GM12878 (cell line): ENCODE data around the gene TATDN3. TPM values are rescaled to one million over a fixed set of nuclear protein-coding genes. Genes with fewer than 3 reads are reported as not detected.
A peak's percentile ranks its signal among the peaks of the same experiment; 100 is the strongest.

Experiments
- ATAC-seq: fragments of 200-7000 bp; cut with Tn5 transposase; 3 replicates; pipeline ENCODE4 v1.9.1; 2020; ENCODE audit warnings: mild to moderate bottlenecking, moderate library complexity
- BruUV-seq: library from RNA; stranded (reverse); fragments of 400-500 nt; replicated peaks from 2 replicates; lab custom pipeline; 2021; lab: Mats Ljungman, UMichigan
- CTCF ChIA-PET: fragments of 300-600 bp; sonication (Branson Sonifier 250); formaldehyde crosslinking; extraction: SDS; loops from one replicate; lab custom pipeline; 2021; ENCODE audit warnings: inconsistent platforms; lab: Yijun Ruan, JAX
- POLR2A ChIA-PET: fragments of 350-600 bp; formaldehyde crosslinking; extraction: SDS; loops from one replicate; lab custom pipeline; 2021; ENCODE audit warnings: inconsistent platforms; lab: Charles Lee
- RAD21 ChIA-PET: fragments of 300-600 bp; sonication (Branson Sonifier 250); formaldehyde crosslinking; loops from one replicate; lab custom pipeline; 2023; ENCODE audit warnings: antibody characterized with exemption; ENCODE audit not compliant: unreplicated experiment; lab: Charles Lee
- SMC1A ChIA-PET: fragments of 300-600 bp; sonication (Branson Sonifier 250); formaldehyde crosslinking; loops from one replicate; lab custom pipeline; 2023; ENCODE audit not compliant: unreplicated experiment, uncharacterized antibody; lab: Charles Lee
- DNase-seq: peaks from one replicate; pipeline ENCODE4 v3.0.0-alpha.2; 2011; ENCODE audit warnings: low read depth, low spot score
- FAIRE-seq: peaks from 3 replicates; lab custom pipeline; 2011; peaks lifted over from hg19 to GRCh38; lab: Jason Lieb, UNC
- H2AFZ ChIP-seq: 2 replicates; pipeline ENCODE4 v1.6.0; 2011; ENCODE audit warnings: low read depth, low read length, control low read depth; ENCODE audit not compliant: control insufficient read depth
- H3K27ac ChIP-seq: 2 replicates; pipeline ENCODE4 v1.5.1; 2011; ENCODE audit warnings: control low read depth; ENCODE audit not compliant: control insufficient read depth, insufficient read depth
- H3K27me3 ChIP-seq, 2 experiments: replicated peaks in 1 of 2; 2 replicates each; pipeline versions ENCODE4 v1.6.0 to v1.6.1; 2011; ENCODE audit warnings: low read length in 1 of 2; ENCODE audit not compliant: control insufficient read depth in 2 of 2, insufficient read depth in 2 of 2
- H3K36me3 ChIP-seq, 2 experiments: 2 replicates each; pipeline ENCODE4 v1.5.1; 2011; ENCODE audit warnings: low read length in 1 of 2; ENCODE audit not compliant: control insufficient read depth in 2 of 2, insufficient read depth in 2 of 2
- H3K4me1 ChIP-seq: 2 replicates; pipeline ENCODE4 v1.6.1; 2011; ENCODE audit warnings: mild to moderate bottlenecking, low read length, moderate library complexity, mixed read lengths; ENCODE audit not compliant: control insufficient read depth, insufficient read depth
- H3K4me2 ChIP-seq: 2 replicates; pipeline ENCODE4 v1.6.0; 2011; ENCODE audit warnings: control low read depth; ENCODE audit not compliant: control insufficient read depth, insufficient read depth
- H3K4me3 ChIP-seq: fragments of 200-600 bp; sonication (generic); 2 replicates; pipeline ENCODE4 v1.5.1; 2016
- H3K79me2 ChIP-seq: 2 replicates; pipeline ENCODE4 v1.6.0; 2011; ENCODE audit warnings: low read length; ENCODE audit not compliant: control insufficient read depth, insufficient read depth
- H3K9ac ChIP-seq: 2 replicates; pipeline ENCODE4 v1.8.0; 2011; ENCODE audit warnings: low read length, control low read depth, mixed read lengths; ENCODE audit not compliant: control insufficient read depth, insufficient read depth
- H3K9me3 ChIP-seq: replicated peaks from 3 replicates; pipeline ENCODE4 v1.5.1; 2011; ENCODE audit warnings: mild to moderate bottlenecking, low read length; ENCODE audit not compliant: control insufficient read depth, insufficient read depth
- H4K20me1 ChIP-seq: 2 replicates; pipeline ENCODE4 v1.6.0; 2011; ENCODE audit not compliant: control insufficient read depth, insufficient read depth
- CREM ChIP-seq: IDR thresholded peaks from 2 replicates; pipeline ENCODE4 v1.6.1; 2014; ENCODE audit warnings: antibody characterized with exemption, low read depth
- DPF2 ChIP-seq: fragments of 450-650 bp; IDR thresholded peaks from 2 replicates; pipeline ENCODE4 v1.6.1; 2017; ENCODE audit warnings: mild to moderate bottlenecking
- E4F1 ChIP-seq: fragments of 450-650 bp; IDR thresholded peaks from 2 replicates; pipeline ENCODE4 v1.6.1; 2018; ENCODE audit warnings: borderline replicate concordance, mild to moderate bottlenecking; ENCODE audit not compliant: partially characterized antibody
- GATAD2B ChIP-seq: fragments of 450-650 bp; conservative IDR thresholded peaks from 2 replicates; pipeline ENCODE4 v1.6.1; 2017; ENCODE audit warnings: low read depth, mild to moderate bottlenecking, moderate library complexity
- HCFC1 ChIP-seq: fragments of 150-350 bp; IDR thresholded peaks from 2 replicates; pipeline ENCODE4 v1.6.1; 2014; ENCODE audit warnings: low read length
- HDGF ChIP-seq: fragments of 450-650 bp; IDR thresholded peaks from 2 replicates; pipeline ENCODE4 v1.6.1; 2016; ENCODE audit warnings: antibody characterized with exemption
- IKZF2 ChIP-seq, 2 experiments: fragments of 450-650 bp; IDR thresholded peaks; 2 replicates each; pipeline ENCODE4 v1.6.1; 2017; ENCODE audit warnings: mild to moderate bottlenecking in 2 of 2, moderate library complexity in 2 of 2
- MEF2A ChIP-seq: IDR thresholded peaks from 2 replicates; pipeline ENCODE4 v1.6.1; 2011; ENCODE audit warnings: low read depth, mild to moderate bottlenecking, low read length, moderate library complexity; ENCODE audit not compliant: insufficient read depth
- MLLT1 ChIP-seq: fragments of 450-650 bp; IDR thresholded peaks from 2 replicates; pipeline ENCODE4 v1.6.1; 2016; ENCODE audit warnings: mild to moderate bottlenecking
- MTA2 ChIP-seq: fragments of 450-650 bp; IDR thresholded peaks from 2 replicates; pipeline ENCODE4 v1.6.1; 2016; ENCODE audit warnings: low read depth, mild to moderate bottlenecking, moderate library complexity
- MXI1 ChIP-seq: fragments of 150-350 bp; IDR thresholded peaks from 2 replicates; pipeline ENCODE4 v1.6.1; 2011; ENCODE audit warnings: low read depth, mild to moderate bottlenecking, inconsistent platforms, low read length, improper control_type of control experiment
- PML ChIP-seq: IDR thresholded peaks from 2 replicates; pipeline ENCODE4 v1.6.1; 2012; ENCODE audit warnings: low read length, inconsistent platforms
- POU2F2 ChIP-seq: IDR thresholded peaks from 3 replicates; pipeline ENCODE4 v1.6.1; 2011; ENCODE audit warnings: low read depth, mild to moderate bottlenecking, low read length, borderline replicate concordance
- RELB ChIP-seq: fragments of 450-650 bp; IDR thresholded peaks from 2 replicates; pipeline ENCODE4 v1.6.1; 2017; ENCODE audit warnings: low read depth, mild to moderate bottlenecking, moderate library complexity
- RFX5 ChIP-seq: IDR thresholded peaks from 2 replicates; pipeline ENCODE4 v1.6.1; 2011; ENCODE audit warnings: low read depth, low read length, improper control_type of control experiment
- SMC3 ChIP-seq: IDR thresholded peaks from 2 replicates; pipeline ENCODE4 v1.6.1; 2011; ENCODE audit warnings: low read length, improper control_type of control experiment, borderline replicate concordance
- YY1 ChIP-seq: IDR thresholded peaks from 2 replicates; pipeline ENCODE4 v1.6.1; 2011; ENCODE audit warnings: low read depth, mild to moderate bottlenecking, low read length
- ZNF384 ChIP-seq: IDR thresholded peaks from 2 replicates; pipeline ENCODE4 v1.6.1; 2012; ENCODE audit warnings: low read depth, mild to moderate bottlenecking, low read length, improper control_type of control experiment, borderline replicate concordance
- whole genome bisulfite sequencing: methylation state at CpG from one replicate; pipeline ENCODE4 v1.1.6; 2016; ENCODE audit warnings: low lambda C conversion rate; ENCODE audit not compliant: insufficient replicate concordance, insufficient coverage; ENCODE audit errors: missing lambda C conversion rate; 5-methylcytosine and 5-hydroxymethylcytosine counted together
- in situ Hi-C: fragments of 300-500 bp; cut with MboI; formaldehyde crosslinking; loops from 9 replicates; pipeline ENCODE4 v1.14.3; 2018; ENCODE audit warnings: mixed read lengths
- intact Hi-C: fragments of 100-400 bp; cut with micrococcal nuclease; formaldehyde crosslinking; loops from one replicate; pipeline ENCODE4 v1.14.2; 2022; ENCODE audit not compliant: unreplicated experiment
- polyA plus RNA-seq, 11 experiments: library from polyadenylated mRNA; depleted of rRNA in 4 of 11; unstranded in 6 of 11; stranded (reverse) in 5 of 11; fragments of >200 nt; fragmentation: Nextera tagmentation in 4 of 11; fragmentation: Illumina TruSeq in 1 of 11; extraction: Ambion mirVana in 4 of 11; extraction: Trizol in 1 of 11; gene quantifications; 1 replicate in 1 of 11; 2 replicates in 10 of 11; pipeline versions ENCODE4 v1.2.1 to v1.2.3, GENCODE V29; 2011 to 2016; ENCODE audit warnings: inconsistent platforms in 2 of 11, missing spikeins in 2 of 11, low read depth in 1 of 11
- total RNA-seq, 4 experiments: library from RNA; depleted of rRNA in 3 of 4; stranded (reverse); fragments of >200 nt in 3 of 4; fragmentation: Illumina TruSeq in 1 of 4; extraction: Trizol in 1 of 4; gene quantifications; 2 replicates each; pipeline versions ENCODE4 v1.2.1 to v1.2.3, GENCODE V29; 2013 to 2021

TATDN3 gene
- total and polyA plus RNA-seq, 10 of the 15 experiments (the other 5 are each of a cell fraction or from before 2014, with no cell fraction given): 15.5 to 40.0 (median 22.7) TPM

GRCh38 chr1:212857992-212858460, 66.3 kb downstream of the TATDN3 start, which contains the start of gene FLVCR1:
TSS of gene FLVCR1 (plus strand) at chr1:212858275. CDS start at chr1:212858453, 178 bp downstream.
- SMC1A ChIA-PET: interaction anchor here (0.6 to 1.6 kb wide), 16 partner anchors 10 to 212 kb away, joined by 3 to 6 read pairs (median 4); no protein-coding TSS in a partner anchor
- in situ Hi-C loops (no loop called here), intact Hi-C loops (loop anchor here (1.0 to 5.0 kb wide), 3 partner anchors 14 to 63 kb away; no protein-coding TSS in a partner anchor)
- H3K36me3 ChIP-seq: no peaks in the 10 kb centered on the region
- peak within 1 kb of the TSS; percentile 98 for H3K4me3 ChIP-seq
- peak within 1 kb of the TSS; percentile 79 for H3K27ac ChIP-seq
- peaks cover 61% of the 10 kb centered on the region for H3K79me2 ChIP-seq
- peak within 1 kb of the TSS; percentile 73 for H3K9ac ChIP-seq
- RAD21 ChIA-PET: interaction anchor here (0.7 to 2.8 kb wide), 15 partner anchors 15 to 443 kb away, joined by 3 to 18 read pairs (median 4); partner anchors contain the start of genes PACC1 and VASH2
- H2AFZ ChIP-seq: peak within 1 kb of the TSS; percentile 80
- H4K20me1 ChIP-seq: no peaks in the 10 kb centered on the region
- ATAC-seq (peak; percentile 97), FAIRE-seq (peak; percentile 56), DNase-seq (peak; percentile 79)
- no peaks in the 10 kb centered on the region; the same call in 2 of the 3 replicates for H3K9me3 ChIP-seq
- H3K4me2 ChIP-seq: peak within 1 kb of the TSS; percentile 96
- CTCF ChIA-PET: interaction anchor here (0.6 to 1.3 kb wide), 7 partner anchors 17 to 212 kb away, joined by 3 to 5 read pairs (median 3); no protein-coding TSS in a partner anchor
- POLR2A ChIA-PET: interaction anchor here (0.6 to 2.7 kb wide), 22 partner anchors 10 to 351 kb away, joined by 3 to 31 read pairs (median 5); partner anchors contain the start of gene SPATA45
- no TSS peak for BruUV-seq
- peaks cover 6% of the 10 kb centered on the region for H3K4me1 ChIP-seq
- no peaks in the 10 kb centered on the region for H3K27me3 ChIP-seq
- 1% methylated on average over 35 of the region's 54 CpGs for WGBS
- TF ChIP-seq POU2F2 (0 out of 3 replicates have a peak, but pooled peaks have one; percentile 44), IKZF2 (IDR thresholded peaks at IDR 0.05) (peak; percentile 40 to 55; a peak in 2 of 4 replicates), MEF2A (0 out of 2 replicates have a peak, but pooled peaks have one; percentile 22), GATAD2B (0 out of 2 replicates have a peak, but pooled peaks have one; percentile 42), PML (0 out of 2 replicates have a peak, but pooled peaks have one; percentile 13), YY1 (peak; percentile 85), HCFC1 (peak; percentile 12; the same call in 1 of the 2 replicates), DPF2 (no peak), RELB (peak; percentile 46; the same call in 1 of the 2 replicates), SMC3 (no peak), E4F1 (peak; percentile 51), MTA2 (no peak), MLLT1 (peak; percentile 23; the same call in 1 of the 2 replicates), CREM (peak; percentile 78), HDGF (peak; percentile 90; the same call in 1 of the 2 replicates), ZNF384 (no peak), MXI1 (peak; percentile 78), RFX5 (peak; percentile 81)
